GM12801 (cell line): ENCODE data around the gene PPP1R7.

ENCODE experiments used
- CTCF ChIP-seq: IDR thresholded peaks from one replicate; pipeline ENCODE4 v1.5.1; 2011; ENCODE audit warnings: control low read depth; ENCODE audit not compliant: insufficient read length; ENCODE audit errors: extremely low read depth

PPP1R7 gene

GRCh38 chr2:241205086-241205485 lies 54.8 kb downstream of the PPP1R7 start:
- no peak for TF ChIP-seq CTCF

GRCh38 chr2:241207151-241207550 lies 56.9 kb downstream of the PPP1R7 start:
- no peak for TF ChIP-seq CTCF

GRCh38 chr2:241207641-241208040 lies 57.4 kb downstream of the PPP1R7 start:
- no peak for TF ChIP-seq CTCF

- no peak for TF ChIP-seq CTCF
Observed at GRCh38 chr2:241208058-241208457, 57.8 kb downstream of the PPP1R7 start.

GRCh38 chr2:241209271-241209670 lies 59.0 kb downstream of the PPP1R7 start:
- TF ChIP-seq CTCF, result no peak

GRCh38 chr2:241211276-241211675 lies 61.0 kb downstream of the PPP1R7 start:
- no peak for TF ChIP-seq CTCF

- TF ChIP-seq CTCF, result no peak
Observed at GRCh38 chr2:241213041-241213440, 62.8 kb downstream of the PPP1R7 start.

GRCh38 chr2:241213567-241213966 lies 63.3 kb downstream of the PPP1R7 start:
- no peak for TF ChIP-seq CTCF
